HepG2 (cell line): ENCODE data around the gene MTARC1. TPM values are rescaled to one million over a fixed set of nuclear protein-coding genes. Genes with fewer than 3 reads are reported as not detected.

ENCODE experiments used
- ATAC-seq: fragments of 200-7000 bp; cut with Tn5 transposase; 3 replicates; pipeline ENCODE4 v1.9.1; 2020; ENCODE audit warnings: mild to moderate bottlenecking, moderate library complexity
- BruUV-seq: library from RNA; stranded (reverse); fragments of 400-500 nt; replicated peaks from 2 replicates; lab custom pipeline; 2021; lab: Mats Ljungman, UMichigan
- CTCF ChIA-PET: fragments of 300-600 bp; formaldehyde crosslinking; extraction: SDS; loops from one replicate; lab custom pipeline; 2021; ENCODE audit warnings: low total read pairs, inconsistent platforms, low intra/inter-chr PET ratio; lab: Yijun Ruan, JAX
- POLR2A ChIA-PET: fragments of 350-600 bp; sonication (Branson Sonifier 250); formaldehyde crosslinking; loops from one replicate; lab custom pipeline; 2020; ENCODE audit warnings: antibody characterized with exemption, inconsistent platforms; lab: Yijun Ruan, JAX
- DNase-seq: peaks from one replicate; pipeline ENCODE4 v3.0.0-alpha.2; 2015; ENCODE audit warnings: low spot score
- FAIRE-seq: peaks from 3 replicates; lab custom pipeline; 2011; peaks lifted over from hg19 to GRCh38; lab: Jason Lieb, UNC
- H2AFZ ChIP-seq: one replicate; pipeline ENCODE4 v1.6.1; 2011; ENCODE audit warnings: low read length, inconsistent platforms
- H3K27ac ChIP-seq: fragments of 300-600 bp; 3 replicates; pipeline ENCODE4 v1.8.0; 2011; ENCODE audit warnings: mixed run types, mild to moderate bottlenecking, mixed read lengths, low read length, inconsistent platforms; ENCODE audit not compliant: insufficient read depth; ENCODE audit errors: extremely low read length
- H3K27me3 ChIP-seq, 2 experiments: fragments of 200-600 bp in 1 of 2; 2 replicates in 1 of 2; 3 replicates in 1 of 2; pipeline versions ENCODE4 v1.6.0 to v1.8.0; 2011; ENCODE audit warnings: low read length in 2 of 2, mild to moderate bottlenecking in 2 of 2, moderate library complexity in 2 of 2, inconsistent platforms in 1 of 2; ENCODE audit not compliant: insufficient read depth in 2 of 2, control insufficient read depth in 1 of 2
- H3K36me3 ChIP-seq, 2 experiments: fragments of 200-600 bp in 1 of 2; replicated peaks in 1 of 2; 2 replicates in 1 of 2; 3 replicates in 1 of 2; pipeline versions ENCODE4 v1.5.1 to v1.8.0; 2011; ENCODE audit warnings: low read length in 2 of 2, inconsistent platforms in 1 of 2; ENCODE audit not compliant: insufficient read depth in 2 of 2, control insufficient read depth in 1 of 2
- H3K4me1 ChIP-seq: 2 replicates; pipeline ENCODE4 v1.5.1; 2012; ENCODE audit warnings: low read length, inconsistent platforms; ENCODE audit not compliant: insufficient read depth
- H3K4me2 ChIP-seq: 2 replicates; pipeline ENCODE4 v1.6.0; 2011; ENCODE audit warnings: low read depth, low read length, inconsistent platforms
- H3K4me3 ChIP-seq, 3 experiments: fragments of 200-600 bp in 1 of 3; sonication (generic), shearing (Covaris generic) in 1 of 3; replicated peaks in 1 of 3; 2 replicates each; pipeline ENCODE4 v1.5.1; 2011 to 2016; ENCODE audit warnings: low read length in 3 of 3, inconsistent platforms in 2 of 3, low read depth in 2 of 3, mild to moderate bottlenecking in 2 of 3, control low read depth in 1 of 3, mixed read lengths in 1 of 3; ENCODE audit not compliant: insufficient read depth in 1 of 3
- H3K79me2 ChIP-seq: one replicate; pipeline ENCODE4 v1.6.1; 2011; ENCODE audit warnings: low read length, inconsistent platforms; ENCODE audit not compliant: insufficient read depth
- H3K9ac ChIP-seq: 2 replicates; pipeline ENCODE4 v1.6.0; 2011; ENCODE audit warnings: mild to moderate bottlenecking, low read depth, low read length, inconsistent platforms; ENCODE audit not compliant: insufficient read depth
- H3K9me3 ChIP-seq: 2 replicates; pipeline ENCODE4 v1.5.1; 2012; ENCODE audit warnings: mild to moderate bottlenecking, low read length
- H4K20me1 ChIP-seq: 2 replicates; pipeline ENCODE4 v1.6.0; 2011; ENCODE audit warnings: inconsistent platforms, mild to moderate bottlenecking, low read length, moderate library complexity; ENCODE audit not compliant: insufficient read depth
- KMT2A ChIP-seq: sonication (generic); formaldehyde crosslinking; IDR thresholded peaks from 2 replicates; pipeline ENCODE4 v1.4.0; 2020; ENCODE audit warnings: missing genetic modification reagents
- RARG ChIP-seq: sonication (generic); formaldehyde crosslinking; IDR thresholded peaks from 2 replicates; pipeline ENCODE4 v1.4.0; 2020; ENCODE audit warnings: low read depth, mild to moderate bottlenecking, missing genetic modification reagents
- RORA ChIP-seq: sonication (generic); formaldehyde crosslinking; IDR thresholded peaks from 2 replicates; pipeline ENCODE4 v1.5.0; 2020; ENCODE audit warnings: mild to moderate bottlenecking, missing genetic modification reagents, moderate library complexity
- SUZ12 ChIP-seq: fragments of 150-350 bp; IDR thresholded peaks from 2 replicates; pipeline ENCODE4 v1.6.1; 2014; ENCODE audit warnings: low read depth, low read length
- WGBS: methylation state at CpG from one replicate; pipeline ENCODE4 v1.1.6; 2017; ENCODE audit warnings: low lambda C conversion rate; 5-methylcytosine and 5-hydroxymethylcytosine counted together
- in situ Hi-C: cut with HindIII; loops from 2 replicates; pipeline ENCODE4 v1.10.0; 2017; ENCODE audit warnings: low pct_unique_long_range_greater_than_20kb; ENCODE audit not compliant: extremely low pct_ligation_motif_present
- intact Hi-C: fragments of 100-400 bp; cut with micrococcal nuclease; formaldehyde crosslinking; loops from one replicate; pipeline ENCODE4 v1.10.0; 2022; ENCODE audit not compliant: unreplicated experiment
- polyA plus RNA-seq, 8 experiments: library from polyadenylated mRNA; depleted of rRNA in 3 of 8; stranded (reverse) in 7 of 8; unstranded in 1 of 8; fragments of >200 nt; fragmentation: Illumina TruSeq in 4 of 8; extraction: Trizol in 4 of 8; gene quantifications; 2 replicates each; pipeline versions ENCODE4 v1.2.1 to v1.2.3, GENCODE V29; 2011 to 2016; ENCODE audit warnings: low read depth in 4 of 8, missing spikeins in 1 of 8, mixed read lengths in 1 of 8; ENCODE audit not compliant: insufficient read depth in 1 of 8
- total RNA-seq, 5 experiments: library from RNA; depleted of rRNA; stranded (reverse); fragments of >200 nt; fragmentation: Illumina TruSeq; extraction: Trizol; gene quantifications; 2 replicates each; pipeline ENCODE4 v1.2.3, GENCODE V29; 2016; ENCODE audit warnings: low read depth in 1 of 5
- TF ChIP-seq, protein P1 (sequence below): sonication (generic); formaldehyde crosslinking; IDR thresholded peaks from 2 replicates; pipeline ENCODE4 v1.4.0; 2020; ENCODE audit warnings: low read depth, mild to moderate bottlenecking, missing genetic modification reagents
- TF ChIP-seq, protein P2 (sequence below): IDR thresholded peaks from 2 replicates; pipeline ENCODE4 v1.6.1; 2018; ENCODE audit warnings: missing genetic modification reagents, mild to moderate bottlenecking, missing compliant biosample characterization
- TF ChIP-seq, protein P3 (sequence below): sonication (generic); formaldehyde crosslinking; IDR thresholded peaks from 2 replicates; pipeline ENCODE4 v1.5.0; 2020; ENCODE audit warnings: mild to moderate bottlenecking, missing genetic modification reagents
- TF ChIP-seq, protein P4 (sequence below): sonication (generic); formaldehyde crosslinking; IDR thresholded peaks from 2 replicates; pipeline ENCODE4 v1.5.0; 2020; ENCODE audit warnings: mild to moderate bottlenecking, missing genetic modification reagents

The MTARC1 gene
- total and polyA plus RNA-seq, 2 of the 13 experiments (the other 11 are each of a cell fraction or from before 2014, with no cell fraction given): 19.4 to 106 TPM

DNA sequence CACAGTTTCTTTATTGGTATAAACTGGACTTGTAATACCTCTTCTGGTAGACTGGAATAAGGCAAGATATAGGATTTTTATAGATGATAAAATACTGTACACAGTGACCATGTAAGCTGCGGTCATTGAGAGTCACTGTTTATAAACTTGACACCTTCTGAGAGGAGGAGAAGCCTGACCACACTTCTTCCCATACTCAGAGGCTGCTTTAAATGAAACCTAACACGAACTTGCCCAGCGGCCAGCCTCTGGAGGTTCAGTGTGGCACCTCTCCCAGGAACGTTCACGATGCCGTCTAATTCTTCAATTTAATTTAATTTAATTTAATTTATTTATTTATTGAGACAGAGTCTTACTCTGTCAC, 22.5 kb downstream of the MTARC1 start:
- Histone ChIP-seq H2AFZ (no peak overlapping the region), H3K36me3 (peaks cover 7 to 56% of the 10 kb centered on the region in 2 experiments; a peak in 4 of 5 replicates), H3K9me3 (no peaks in the 10 kb centered on the region), H3K27me3 (no peaks in the 10 kb centered on the region), H4K20me1 (no peaks in the 10 kb centered on the region), H3K4me1 (no peaks in the 10 kb centered on the region), H3K4me2 (no peak overlapping the region), H3K79me2 (no peaks in the 10 kb centered on the region), H3K4me3 (no peak overlapping the region), H3K9ac (no peak overlapping the region), H3K27ac (no peak overlapping the region)
- POLR2A ChIA-PET: no interaction called here
- in situ Hi-C loops: no loop called here
- 91% methylated on average over 6 of the region's 6 CpGs for WGBS
- no TSS peak for BruUV-seq
- ATAC-seq: no peak
- CTCF ChIA-PET: no interaction called here
- no peak for DNase-seq
- TF ChIP-seq KMT2A: no peak
- TF ChIP-seq, protein P1, sequence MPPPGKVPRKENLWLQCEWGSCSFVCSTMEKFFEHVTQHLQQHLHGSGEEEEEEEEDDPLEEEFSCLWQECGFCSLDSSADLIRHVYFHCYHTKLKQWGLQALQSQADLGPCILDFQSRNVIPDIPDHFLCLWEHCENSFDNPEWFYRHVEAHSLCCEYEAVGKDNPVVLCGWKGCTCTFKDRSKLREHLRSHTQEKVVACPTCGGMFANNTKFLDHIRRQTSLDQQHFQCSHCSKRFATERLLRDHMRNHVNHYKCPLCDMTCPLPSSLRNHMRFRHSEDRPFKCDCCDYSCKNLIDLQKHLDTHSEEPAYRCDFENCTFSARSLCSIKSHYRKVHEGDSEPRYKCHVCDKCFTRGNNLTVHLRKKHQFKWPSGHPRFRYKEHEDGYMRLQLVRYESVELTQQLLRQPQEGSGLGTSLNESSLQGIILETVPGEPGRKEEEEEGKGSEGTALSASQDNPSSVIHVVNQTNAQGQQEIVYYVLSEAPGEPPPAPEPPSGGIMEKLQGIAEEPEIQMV (CRISPR knock-in tag): no peak
- TF ChIP-seq RARG (CRISPR knock-in tag): no peak
- TF ChIP-seq RORA (CRISPR knock-in tag): no peak
- TF ChIP-seq, protein P2, sequence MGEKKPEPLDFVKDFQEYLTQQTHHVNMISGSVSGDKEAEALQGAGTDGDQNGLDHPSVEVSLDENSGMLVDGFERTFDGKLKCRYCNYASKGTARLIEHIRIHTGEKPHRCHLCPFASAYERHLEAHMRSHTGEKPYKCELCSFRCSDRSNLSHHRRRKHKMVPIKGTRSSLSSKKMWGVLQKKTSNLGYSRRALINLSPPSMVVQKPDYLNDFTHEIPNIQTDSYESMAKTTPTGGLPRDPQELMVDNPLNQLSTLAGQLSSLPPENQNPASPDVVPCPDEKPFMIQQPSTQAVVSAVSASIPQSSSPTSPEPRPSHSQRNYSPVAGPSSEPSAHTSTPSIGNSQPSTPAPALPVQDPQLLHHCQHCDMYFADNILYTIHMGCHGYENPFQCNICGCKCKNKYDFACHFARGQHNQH (CRISPR knock-in tag): no peak
- TF ChIP-seq, protein P3, sequence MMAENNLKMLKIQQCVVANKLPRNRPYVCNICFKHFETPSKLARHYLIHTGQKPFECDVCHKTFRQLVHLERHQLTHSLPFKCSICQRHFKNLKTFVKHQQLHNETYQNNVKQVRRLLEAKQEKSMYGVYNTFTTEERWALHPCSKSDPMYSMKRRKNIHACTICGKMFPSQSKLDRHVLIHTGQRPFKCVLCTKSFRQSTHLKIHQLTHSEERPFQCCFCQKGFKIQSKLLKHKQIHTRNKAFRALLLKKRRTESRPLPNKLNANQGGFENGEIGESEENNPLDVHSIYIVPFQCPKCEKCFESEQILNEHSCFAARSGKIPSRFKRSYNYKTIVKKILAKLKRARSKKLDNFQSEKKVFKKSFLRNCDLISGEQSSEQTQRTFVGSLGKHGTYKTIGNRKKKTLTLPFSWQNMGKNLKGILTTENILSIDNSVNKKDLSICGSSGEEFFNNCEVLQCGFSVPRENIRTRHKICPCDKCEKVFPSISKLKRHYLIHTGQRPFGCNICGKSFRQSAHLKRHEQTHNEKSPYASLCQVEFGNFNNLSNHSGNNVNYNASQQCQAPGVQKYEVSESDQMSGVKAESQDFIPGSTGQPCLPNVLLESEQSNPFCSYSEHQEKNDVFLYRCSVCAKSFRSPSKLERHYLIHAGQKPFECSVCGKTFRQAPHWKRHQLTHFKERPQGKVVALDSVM (CRISPR knock-in tag): no peak
- TF ChIP-seq, protein P4, sequence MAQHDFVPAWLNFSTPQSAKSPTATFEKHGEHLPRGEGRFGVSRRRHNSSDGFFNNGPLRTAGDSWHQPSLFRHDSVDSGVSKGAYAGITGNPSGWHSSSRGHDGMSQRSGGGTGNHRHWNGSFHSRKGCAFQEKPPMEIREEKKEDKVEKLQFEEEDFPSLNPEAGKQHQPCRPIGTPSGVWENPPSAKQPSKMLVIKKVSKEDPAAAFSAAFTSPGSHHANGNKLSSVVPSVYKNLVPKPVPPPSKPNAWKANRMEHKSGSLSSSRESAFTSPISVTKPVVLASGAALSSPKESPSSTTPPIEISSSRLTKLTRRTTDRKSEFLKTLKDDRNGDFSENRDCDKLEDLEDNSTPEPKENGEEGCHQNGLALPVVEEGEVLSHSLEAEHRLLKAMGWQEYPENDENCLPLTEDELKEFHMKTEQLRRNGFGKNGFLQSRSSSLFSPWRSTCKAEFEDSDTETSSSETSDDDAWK (CRISPR knock-in tag): no peak
- TF ChIP-seq SUZ12: no peak
- no peak for FAIRE-seq
- intact Hi-C loops: no loop called here
